Left renal pelvis (tissue), 4 donors: ENCODE data around the gene MDGA2. TPM values are rescaled to one million over a fixed set of nuclear protein-coding genes. Genes with fewer than 3 reads are reported as not detected.
"Not testable (repeated sequence)": the region's sequence is repeated elsewhere in the genome, so short reads cannot be mapped to it uniquely, and the experiment has no call there.

ENCODE experiments used
- DNase-seq, 4 donors: peaks; one replicate each; pipeline ENCODE4 v3.0.0-alpha.2; 2013; ENCODE audit warnings: low read depth in 4 of 4, low spot score in 3 of 4
- polyA plus RNA-seq, 4 donors: library from polyadenylated mRNA; unstranded; fragments of 120-200 nt; gene quantifications; one replicate each; pipeline ENCODE4 v1.2.1, GENCODE V29; 2013; ENCODE audit not compliant: insufficient read length in 4 of 4

The MDGA2 gene
- polyA plus RNA-seq, 4 donors = 1.6 to 2.9 (median 2.1) TPM

DNA sequence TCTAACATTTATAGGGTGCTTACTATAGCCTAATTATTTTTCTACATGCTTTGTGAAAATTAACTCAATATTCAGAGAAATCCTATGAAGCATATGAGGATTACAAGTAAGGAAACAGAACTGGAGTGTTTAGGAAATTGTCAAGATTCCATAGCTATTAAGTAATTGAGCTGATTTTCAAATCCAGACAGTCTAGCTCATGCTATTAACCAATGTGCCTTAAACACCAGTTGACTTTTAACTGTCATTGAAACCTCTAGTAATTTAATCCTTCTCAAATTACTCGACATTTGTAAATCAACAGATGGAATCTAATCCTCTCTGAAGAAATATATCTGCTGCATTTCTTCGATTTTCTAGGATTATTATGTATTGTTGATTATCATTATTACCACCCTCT lies 488.9 kb downstream of the MDGA2 start:
- DNase-seq = no peak

- no peak for DNase-seq
These were observed 495.5 kb downstream of the MDGA2 start for GRCh38 chr14:47179906-47180305.

DNA sequence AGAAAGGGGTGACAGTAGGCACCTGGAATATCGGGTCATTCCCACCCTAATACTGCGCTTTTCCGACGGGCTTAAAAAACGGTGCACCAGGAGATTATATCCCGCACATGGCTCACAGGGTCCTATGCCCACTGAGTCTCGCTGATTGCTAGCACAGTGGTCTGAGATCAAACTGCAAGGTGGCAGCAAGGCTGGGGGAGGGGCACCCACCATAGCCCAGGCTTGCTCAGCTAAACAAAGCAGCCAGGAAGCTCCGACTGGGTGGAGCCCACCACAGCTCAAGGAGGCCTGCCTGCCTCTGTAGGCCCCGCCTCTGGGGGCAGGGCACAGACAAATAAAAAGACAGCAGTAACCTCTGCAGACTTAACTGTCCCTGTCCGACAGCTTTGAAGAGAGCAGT lies 503.5 kb downstream of the MDGA2 start:
- not testable (repeated sequence) for DNase-seq

- DNase-seq = peak in 1 of 4 donors; percentile 22
These were observed 508.0 kb downstream of the MDGA2 start for GRCh38 chr14:47167402-47167801.

DNA sequence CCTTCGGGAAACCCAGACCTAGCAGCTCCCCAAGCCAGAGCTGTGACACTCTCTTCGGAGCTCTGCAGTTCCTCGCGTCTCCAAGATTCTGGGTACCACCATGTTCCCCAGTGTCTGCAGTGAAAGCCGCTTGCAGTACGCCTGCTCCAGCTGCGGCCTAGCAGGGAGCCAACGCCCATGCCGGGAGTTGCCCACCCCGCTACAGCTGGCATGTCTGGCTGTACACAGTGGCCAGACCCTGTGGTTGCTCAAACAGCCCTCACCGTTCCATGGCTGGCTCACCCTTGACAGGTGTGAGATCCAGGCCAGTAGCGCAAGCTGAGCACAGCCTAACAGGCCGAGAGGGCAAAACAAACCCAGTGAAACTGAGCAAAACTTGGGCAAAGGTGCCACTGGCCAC lies 520.0 kb downstream of the MDGA2 start:
- DNase-seq = no peak

DNA sequence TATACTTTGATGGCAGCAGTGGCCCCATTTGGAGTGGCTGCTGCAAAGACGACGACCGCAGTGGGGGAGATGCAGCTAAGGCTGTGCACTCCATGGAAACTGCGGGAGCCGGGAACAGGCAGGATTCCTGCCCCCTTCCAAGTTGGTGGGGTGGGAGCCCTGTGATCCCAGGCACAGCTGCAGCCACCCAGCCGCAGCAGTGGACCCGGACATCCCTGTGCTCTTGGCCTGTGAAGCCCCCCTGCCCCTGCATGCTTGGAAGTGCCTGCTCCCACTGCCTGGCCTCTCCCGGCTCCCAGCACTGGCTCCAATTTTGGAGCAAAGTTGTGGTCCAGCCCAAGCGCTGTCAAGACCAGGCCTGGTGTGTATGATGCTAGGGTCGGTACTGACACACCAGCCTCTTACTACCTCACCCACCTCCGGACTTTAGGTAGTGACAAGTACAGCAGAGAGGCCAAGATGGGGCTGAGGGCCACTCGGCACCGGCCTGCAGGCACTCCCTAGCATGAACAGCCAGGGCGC lies 521.1 kb downstream of the MDGA2 start:
- DNase-seq = no peak

DNA sequence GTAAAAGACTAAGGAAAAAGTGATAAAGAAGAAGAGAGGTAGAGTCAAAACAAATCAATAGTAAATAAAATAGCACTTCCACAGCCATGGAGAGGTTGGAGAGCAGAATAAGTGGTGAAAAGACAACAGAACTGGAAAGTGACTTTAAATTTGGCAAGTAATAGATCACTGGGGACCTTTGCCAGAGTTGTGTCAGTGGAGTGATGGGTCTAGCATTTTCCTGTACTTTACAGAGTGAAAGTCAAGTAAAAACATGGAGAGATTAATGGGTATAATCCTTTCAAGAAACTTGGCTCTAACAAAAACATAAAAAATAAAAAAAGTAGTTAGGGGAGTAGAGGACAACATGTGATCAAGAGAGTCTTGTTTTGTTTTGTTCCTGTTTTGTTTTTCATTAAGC lies 521.7 kb downstream of the MDGA2 start:
- no peak for DNase-seq

- DNase-seq = no peak
These were observed 525.1 kb downstream of the MDGA2 start for GRCh38 chr14:47150267-47150666.

GRCh38 chr14:47149326-47149725 lies 526.1 kb downstream of the MDGA2 start:
- DNase-seq = no peak

DNA sequence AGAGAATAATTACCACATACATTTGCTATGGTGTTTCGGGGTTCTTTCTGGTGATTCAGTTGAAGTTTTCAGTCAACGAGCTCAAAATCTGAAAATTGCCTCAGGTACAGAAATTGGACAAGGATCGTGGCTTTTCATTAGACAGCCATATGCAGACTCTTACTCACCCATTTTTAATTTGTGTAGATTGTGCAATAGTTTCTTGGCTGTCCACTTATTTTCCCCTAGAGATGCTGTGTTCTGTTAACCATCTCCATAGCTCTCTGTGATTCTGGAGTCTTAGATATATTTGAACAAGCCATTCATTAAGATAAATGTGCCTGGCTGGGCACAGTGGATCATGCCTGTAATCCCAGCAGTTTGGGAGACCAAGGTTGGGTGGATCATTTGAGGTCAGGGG lies 526.7 kb downstream of the MDGA2 start:
- DNase-seq = no peak

- DNase-seq = no peak
These were observed 554.8 kb downstream of the MDGA2 start for GRCh38 chr14:47120645-47121044.

- no peak for DNase-seq
These were observed 571.6 kb downstream of the MDGA2 start for GRCh38 chr14:47103771-47104170.

- DNase-seq = no peak
These were observed 572.9 kb downstream of the MDGA2 start for GRCh38 chr14:47102472-47102871.

GRCh38 chr14:47085678-47086077 lies 589.7 kb downstream of the MDGA2 start:
- DNase-seq = no peak

GRCh38 chr14:47065326-47065725 lies 610.1 kb downstream of the MDGA2 start:
- DNase-seq = no peak

GRCh38 chr14:47060050-47060449 lies 615.4 kb downstream of the MDGA2 start:
- no peak for DNase-seq

DNA sequence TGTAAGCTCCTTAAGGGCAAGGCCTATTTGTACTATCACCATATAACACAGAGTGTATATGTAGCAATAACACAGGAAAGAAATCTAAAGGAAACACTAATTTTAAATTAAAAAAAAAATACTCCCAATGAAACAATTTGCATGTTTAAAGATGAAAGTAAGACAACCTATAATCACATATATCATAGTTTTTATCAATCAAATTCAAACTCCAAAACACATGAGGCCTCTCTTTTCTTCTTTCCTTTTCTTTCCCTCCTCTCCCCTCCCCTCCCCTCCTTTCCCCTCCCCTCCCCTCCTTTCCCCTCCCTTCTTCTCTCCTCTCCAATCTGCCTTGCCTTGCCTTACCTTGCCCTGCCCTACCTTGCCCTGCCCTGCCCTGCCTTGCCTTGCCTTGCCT lies 618.0 kb downstream of the MDGA2 start:
- DNase-seq = no peak

- peak in 1 of 4 donors; percentile 17 for DNase-seq
These were observed 630.6 kb downstream of the MDGA2 start for GRCh38 chr14:47044841-47045240.

- DNase-seq = peak in 3 of 4 donors; percentile 7 to 18 (median 11)
These were observed 634.9 kb downstream of the MDGA2 start for GRCh38 chr14:47040550-47040949.

- DNase-seq = no peak
These were observed 636.1 kb downstream of the MDGA2 start for GRCh38 chr14:47039336-47039735.

GRCh38 chr14:47022721-47023120 lies 652.7 kb downstream of the MDGA2 start:
- no peak for DNase-seq

DNA sequence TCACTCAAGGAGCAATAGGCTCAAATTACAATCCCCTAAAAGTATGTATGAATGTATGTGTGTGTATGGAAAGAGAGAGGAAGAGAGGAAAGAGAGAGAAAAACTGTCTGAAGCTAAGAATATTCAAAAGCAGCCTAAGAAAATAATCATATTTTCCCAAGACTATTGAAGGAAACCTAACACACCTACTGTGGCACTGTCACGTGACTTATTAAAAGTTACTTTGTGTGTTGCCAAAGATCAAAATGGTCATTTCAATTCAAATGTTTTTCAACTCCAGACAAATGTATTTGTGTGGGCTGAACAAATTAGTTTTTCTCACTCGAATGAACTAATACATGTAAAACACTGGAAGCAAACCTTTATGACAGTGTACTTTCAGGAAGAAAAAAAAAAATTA lies 654.9 kb downstream of the MDGA2 start:
- no peak for DNase-seq

GRCh38 chr14:47012533-47013280 lies 662.7 kb downstream of the MDGA2 start:
- DNase-seq = no peak
